Stimulated activated CD4-positive, alpha-beta T cell treated with anti-CD3 and anti-CD28 coated beads, Interleukin-4, amount 100 ng/mL, for 24 hours (primary cell): ENCODE data around the gene SCN4A.
A peak's percentile ranks its signal among the peaks of the same experiment; 100 is the strongest.
"Not testable (repeated sequence)": the region's sequence is repeated elsewhere in the genome, so short reads cannot be mapped to it uniquely, and the experiment has no call there.

Experiments used
- DNase-seq: peaks from one replicate; pipeline ENCODE4 v3.0.0-alpha.2; 2020

Gene SCN4A

DNA sequence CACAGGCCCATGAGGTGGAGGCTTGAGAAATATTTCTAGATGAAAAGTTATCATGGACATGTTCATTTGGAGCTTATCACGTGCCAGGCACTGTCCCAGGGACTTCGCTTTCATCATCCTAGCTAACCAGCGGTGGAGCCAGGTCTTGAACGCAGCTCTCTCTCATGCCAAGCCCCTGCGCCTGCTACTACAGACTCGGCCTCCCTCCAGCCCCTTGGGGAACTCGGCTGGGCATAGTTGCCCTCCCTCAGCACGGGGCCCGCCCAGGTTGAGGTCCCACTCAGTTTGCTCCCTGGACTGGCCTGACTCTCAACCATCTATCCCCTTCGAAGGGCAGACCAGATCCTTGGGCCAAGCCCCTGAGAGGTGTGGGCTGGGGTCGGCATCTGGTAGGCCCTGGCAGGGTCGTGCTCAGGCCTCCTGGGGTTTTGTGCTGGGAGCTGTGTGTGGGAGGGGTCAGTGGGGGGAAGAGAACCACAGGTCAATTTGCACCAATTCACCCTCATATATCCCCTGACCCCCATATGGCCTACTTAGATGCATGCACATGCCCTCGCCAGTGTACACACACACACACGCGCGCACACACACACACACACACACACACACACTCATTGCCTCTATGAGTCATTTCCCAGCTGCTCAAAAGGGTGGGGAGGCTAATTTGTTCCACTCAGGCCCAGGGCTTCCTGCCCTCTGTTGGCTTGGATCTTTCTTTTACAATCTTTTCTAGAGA lies 12.1 kb upstream of the SCN4A start:
- peak; percentile 51 for DNase-seq

- DNase-seq: no peak
These were observed 11.5 kb upstream of the SCN4A start for GRCh38 chr17:63984236-63984635.

DNA sequence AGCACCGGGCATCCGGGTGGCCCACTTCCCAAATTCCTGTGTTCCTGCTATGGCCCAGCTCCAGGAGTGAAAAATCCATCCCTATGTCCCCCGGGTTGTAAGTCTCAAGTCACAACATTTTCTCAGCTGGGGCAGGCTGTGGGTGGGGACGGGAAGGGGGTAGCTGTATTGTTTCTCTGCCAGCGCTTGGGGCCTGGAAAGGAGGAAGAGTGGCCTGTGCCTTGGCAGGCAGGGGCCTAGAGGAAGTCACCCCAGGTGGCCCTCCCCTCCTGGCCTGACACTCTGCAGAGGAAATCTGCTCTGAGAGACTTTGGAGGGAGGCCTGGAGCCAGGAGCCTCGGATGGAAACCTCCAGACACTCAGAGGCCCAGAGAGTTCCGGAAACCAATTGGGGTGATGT lies 10.6 kb upstream of the SCN4A start:
- DNase-seq: no peak

GRCh38 chr17:63982641-63983040 lies 9.9 kb upstream of the SCN4A start:
- not testable (repeated sequence) for DNase-seq

DNA sequence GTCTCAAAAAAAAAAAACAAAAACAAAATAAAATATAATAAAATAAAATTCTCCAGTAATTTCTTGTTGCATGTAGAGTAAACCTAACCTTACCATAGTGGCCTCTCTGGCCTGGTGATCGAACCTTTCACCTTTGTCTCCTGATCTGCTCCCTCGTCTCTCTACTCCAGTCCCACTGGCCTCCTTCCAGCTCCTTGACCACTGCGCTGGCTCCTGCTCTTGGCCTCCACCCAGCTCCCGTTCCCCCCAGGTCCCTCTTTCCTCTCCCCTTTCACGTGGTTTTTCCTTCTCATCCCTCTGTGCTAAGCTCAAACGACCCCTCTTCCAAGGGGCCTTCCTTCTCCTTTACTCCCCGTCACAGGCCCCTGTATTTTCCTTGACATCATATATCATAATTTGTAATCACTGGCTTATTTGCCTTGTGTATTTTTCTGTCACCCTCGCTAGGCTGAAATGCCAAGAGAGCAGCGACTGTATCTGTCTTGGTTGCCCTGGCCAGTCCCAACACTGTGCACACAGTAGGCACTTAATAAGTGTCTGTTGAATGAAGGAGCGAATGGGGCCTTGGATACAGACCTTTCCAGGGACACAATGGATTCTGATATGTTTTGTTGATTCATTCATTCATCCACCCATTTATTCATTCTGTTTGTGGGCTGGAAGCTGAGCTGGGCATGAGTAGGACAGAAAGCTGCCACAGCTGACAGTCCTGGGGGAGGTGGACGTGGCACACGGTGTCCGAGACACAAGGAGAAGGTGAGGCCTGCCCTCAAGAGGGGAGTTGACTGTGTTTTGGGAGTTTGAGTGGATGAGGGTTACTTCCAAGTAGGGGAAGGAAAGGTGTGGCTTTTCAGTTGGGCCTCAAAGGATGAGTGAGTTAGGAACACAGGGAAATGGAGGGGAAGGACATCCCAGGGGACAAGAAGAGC lies 5.8 kb upstream of the SCN4A start:
- no peak for DNase-seq

DNA sequence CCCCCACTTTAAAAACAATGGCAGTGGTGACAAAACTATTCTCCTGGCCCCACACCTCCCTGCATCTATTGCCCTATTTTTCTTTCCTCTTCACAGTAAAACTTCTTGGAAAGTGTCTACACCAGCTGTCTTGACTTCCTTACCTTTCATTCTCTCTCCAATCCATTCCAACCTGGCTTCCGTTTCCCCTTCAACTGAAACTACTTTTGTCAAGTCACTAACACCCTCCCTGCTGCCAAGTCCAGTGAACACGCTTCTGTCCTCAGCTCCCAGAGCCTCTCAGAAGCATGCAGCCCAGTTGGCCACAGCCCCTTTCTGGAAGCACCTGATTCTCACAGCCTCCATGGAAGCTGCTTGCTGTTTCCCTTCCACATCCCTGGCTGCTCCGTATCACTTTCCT lies 4.0 kb upstream of the SCN4A start:
- no peak for DNase-seq

GRCh38 chr17:63975541-63976092 lies 2.9 kb upstream of the SCN4A start:
- no peak for DNase-seq

- no peak for DNase-seq
These were observed 2.0 kb upstream of the SCN4A start for GRCh38 chr17:63974594-63975192.

DNA sequence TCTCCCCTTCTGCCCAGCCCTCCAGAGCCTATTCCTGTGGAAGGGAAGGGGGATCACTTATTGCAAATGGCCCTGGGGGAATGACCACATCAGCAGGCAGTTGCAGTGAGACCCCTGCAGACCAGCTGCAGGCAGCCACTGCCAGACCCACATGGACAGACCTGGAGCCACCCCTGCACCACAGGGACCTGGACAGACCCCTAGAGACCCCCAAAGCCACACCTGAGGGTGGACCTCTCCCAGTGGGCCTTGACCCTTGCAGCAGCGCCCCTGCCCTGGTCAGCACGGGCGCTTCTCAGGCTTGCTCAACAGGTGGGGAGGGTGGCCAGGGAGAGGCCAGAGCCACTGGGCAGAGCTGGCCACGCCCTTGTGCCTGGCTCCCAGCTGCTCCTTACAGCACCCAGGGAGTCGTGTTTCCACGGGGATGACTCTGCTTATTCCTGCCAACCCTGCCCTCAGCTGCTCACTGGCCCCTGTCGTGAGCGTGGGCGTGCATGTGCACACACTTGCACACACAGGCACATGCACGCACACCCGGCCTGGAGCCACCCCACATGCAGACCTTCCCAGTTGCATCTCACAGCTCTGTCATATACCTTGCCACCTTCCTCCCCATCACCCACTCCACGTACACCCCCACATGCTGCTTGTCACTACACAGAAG lies 1.3 kb upstream of the SCN4A start:
- DNase-seq: no peak

DNA sequence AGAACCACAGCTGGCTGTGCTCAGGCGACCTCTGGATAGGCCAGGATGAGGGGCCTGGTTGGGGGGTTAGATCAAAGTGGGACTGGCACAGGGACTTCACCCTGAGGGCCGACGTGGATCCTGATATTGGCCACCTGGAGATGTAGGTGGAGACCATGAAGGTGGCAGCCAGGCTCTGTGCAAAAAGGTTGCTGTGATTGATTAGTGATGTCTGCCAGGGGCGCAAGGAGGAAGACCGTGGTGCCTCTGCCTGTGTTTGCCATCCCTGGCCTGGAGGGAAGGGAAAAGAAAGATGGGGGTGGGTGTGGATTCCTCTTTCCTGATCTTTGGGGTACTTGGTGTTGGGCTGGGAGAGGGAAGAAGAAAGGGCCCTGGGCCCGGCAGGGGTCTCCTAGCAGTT lies 529 bp upstream of the SCN4A start:
- no peak for DNase-seq

GRCh38 chr17:63969278-63969677 lies 3.4 kb downstream of the SCN4A start:
- DNase-seq: no peak

- no peak for DNase-seq
These were observed 4.8 kb downstream of the SCN4A start for GRCh38 chr17:63967953-63968352.

GRCh38 chr17:63966646-63967264 lies 6.0 kb downstream of the SCN4A start:
- peak; percentile 31 for DNase-seq

- DNase-seq: no peak
These were observed 9.6 kb downstream of the SCN4A start for GRCh38 chr17:63963123-63963522.

DNA sequence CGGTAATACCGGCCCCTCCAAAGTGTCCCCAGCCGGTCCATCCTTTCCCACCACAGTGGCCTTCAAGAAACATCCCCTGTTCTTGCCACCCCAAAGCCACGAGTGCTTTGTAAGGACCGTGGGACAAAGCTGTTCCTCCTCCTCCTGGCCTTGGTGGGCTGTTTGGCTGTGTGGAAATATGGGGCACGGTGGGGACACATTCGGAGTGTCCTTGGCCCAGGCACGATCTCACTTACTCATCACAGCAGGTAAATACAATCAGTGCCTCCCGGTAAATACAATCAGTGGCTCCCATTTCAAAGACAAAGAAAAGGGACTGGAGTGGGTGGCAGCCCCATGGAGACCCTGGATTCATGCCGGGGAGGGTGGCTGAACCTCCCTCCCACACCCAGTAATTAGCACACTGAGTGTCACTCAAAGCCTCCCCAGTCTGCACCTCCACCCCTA lies 10.4 kb downstream of the SCN4A start:
- DNase-seq: no peak

- DNase-seq: peak; percentile 23
These were observed 11.1 kb downstream of the SCN4A start for GRCh38 chr17:63961355-63962212.

DNA sequence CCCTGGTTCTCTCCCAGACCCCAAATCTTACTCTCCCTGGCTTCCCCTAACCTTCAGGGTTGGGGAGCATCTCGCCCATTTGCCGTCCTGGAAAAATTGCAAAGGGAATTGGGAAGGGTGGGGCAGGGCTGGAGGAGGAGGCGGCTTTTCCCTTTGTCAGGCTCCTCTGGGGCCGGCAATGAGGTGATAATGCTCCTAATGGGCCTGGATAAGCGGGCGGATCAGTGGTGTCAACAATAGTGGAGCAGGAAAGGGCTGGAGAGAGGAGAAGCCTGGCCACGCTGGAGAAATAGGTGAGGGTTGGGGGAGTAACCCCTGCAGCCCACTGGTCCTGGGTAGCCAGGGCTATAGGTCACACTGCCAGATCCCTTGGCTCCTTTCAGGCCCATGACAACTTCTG lies 12.3 kb downstream of the SCN4A start:
- DNase-seq: no peak

DNA sequence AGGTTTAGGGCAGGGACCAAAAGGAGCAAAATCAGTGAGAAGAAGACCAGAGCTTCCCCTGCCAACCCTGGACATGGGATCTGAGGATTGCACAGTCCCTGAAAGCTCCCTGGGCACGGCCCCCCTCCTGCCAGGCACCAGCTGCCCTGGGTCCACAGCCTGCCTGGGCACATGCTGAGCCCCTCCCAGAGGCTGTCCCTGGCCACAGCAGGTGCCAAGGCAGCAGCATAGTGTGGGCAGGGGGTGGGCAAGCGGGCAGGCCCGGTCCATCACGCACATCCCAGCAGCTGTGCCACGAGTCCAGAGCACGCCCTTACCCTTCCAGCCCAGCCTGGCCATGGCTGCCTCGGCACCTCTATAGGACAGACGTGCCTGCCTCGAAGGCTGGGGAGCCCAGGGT lies 12.7 kb downstream of the SCN4A start:
- DNase-seq: no peak

DNA sequence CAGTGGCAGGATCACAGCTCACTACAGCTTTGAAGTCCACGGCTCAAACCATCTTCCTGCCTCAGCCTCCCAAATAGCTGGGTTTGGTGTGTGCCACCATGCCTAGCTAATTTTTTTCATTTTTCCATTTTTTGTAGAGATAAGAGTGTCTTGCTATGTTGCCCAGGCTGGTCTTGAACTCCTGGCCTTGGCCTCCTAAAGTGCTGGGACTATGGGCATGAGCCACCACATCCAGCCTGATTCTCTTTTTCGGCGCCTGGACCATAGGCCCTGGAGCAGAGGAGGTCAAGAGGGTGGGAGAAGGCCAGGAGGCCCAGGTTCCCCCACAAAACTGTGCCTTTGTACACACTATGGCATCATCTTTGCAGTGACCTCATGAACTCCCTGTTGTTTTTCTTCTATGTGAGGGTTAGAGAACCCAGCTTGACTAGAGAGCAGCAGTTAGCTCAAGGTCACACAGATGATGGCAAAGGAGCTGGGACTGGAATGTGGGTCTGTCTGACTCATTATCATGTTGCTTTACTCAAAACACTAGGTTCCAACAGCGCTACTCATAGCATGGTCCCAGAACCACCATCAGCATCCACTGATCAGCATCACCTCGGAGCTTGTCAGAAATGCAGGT lies 16.3 kb downstream of the SCN4A start:
- DNase-seq: no peak

- no peak for DNase-seq
These were observed 16.9 kb downstream of the SCN4A start for GRCh38 chr17:63955791-63956190.

- DNase-seq: no peak
These were observed 17.5 kb downstream of the SCN4A start for GRCh38 chr17:63955232-63955631.
